Activated naive CD8-positive, alpha-beta T cell treated with anti-CD3 and anti-CD28 coated beads, Interleukin-2, amount 10 ng/mL, durations not matched to agents 7 days and 5 days (primary cell): Measurements from ENCODE around the gene CRK. TPM values are rescaled to one million over a fixed set of nuclear protein-coding genes. Genes with fewer than 3 reads are reported as not detected.

ENCODE experiments used
- ATAC-seq: fragments of 150-1000 bp; cut with Tn5 transposase; one replicate; pipeline ENCODE4 v1.10.0; 2021; ENCODE audit warnings: low read depth, moderate library complexity
- POLR2A ChIA-PET: fragments of 350-600 bp; sonication (Branson Sonifier 250); formaldehyde crosslinking; loops from one replicate; lab custom pipeline; 2021; ENCODE audit warnings: antibody characterized with exemption; lab: Charles Lee
- DNase-seq: peaks from one replicate; pipeline ENCODE4 v3.0.0; 2021
- H3K27ac Mint-ChIP-seq: one replicate; pipeline ENCODE4 v1.8.0; 2022; ENCODE audit warnings: mild to moderate bottlenecking, mixed read lengths
- H3K27me3 Mint-ChIP-seq: one replicate; pipeline ENCODE4 v1.8.0; 2022; ENCODE audit warnings: mild to moderate bottlenecking, moderate library complexity, mixed read lengths
- H3K36me3 Mint-ChIP-seq: one replicate; pipeline ENCODE4 v1.8.0; 2021; ENCODE audit warnings: mild to moderate bottlenecking, mixed read lengths
- H3K4me1 Mint-ChIP-seq: one replicate; pipeline ENCODE4 v1.8.0; 2021; ENCODE audit warnings: mixed read lengths
- H3K4me3 Mint-ChIP-seq: one replicate; pipeline ENCODE4 v1.8.0; 2022; ENCODE audit warnings: mild to moderate bottlenecking, moderate library complexity, mixed read lengths
- H3K9me3 Mint-ChIP-seq: one replicate; pipeline ENCODE4 v1.8.0; 2021; ENCODE audit warnings: mixed read lengths
- total RNA-seq, 2 experiments: library from RNA; stranded (reverse); gene quantifications; one replicate each; pipeline ENCODE4 v1.2.3, GENCODE V29; 2021

CRK gene
- total RNA-seq, 2 experiments from 2014 or later = 19.5 to 21.9 TPM

- ATAC-seq (no peak), DNase-seq (no peak)
- POLR2A ChIA-PET = interaction anchor here (0.9 to 1.5 kb wide), 3 partner anchors 23 to 68 kb away, joined by 3 to 8 read pairs (median 5); partner anchors contain the start of gene INPP5K
- H3K36me3 Mint-ChIP-seq = peaks cover 4% of the 10 kb centered on the region
- peaks cover 9% of the 10 kb centered on the region for H3K4me1 Mint-ChIP-seq
- peaks cover 7% of the 10 kb centered on the region for H3K27me3 Mint-ChIP-seq
- H3K4me3 Mint-ChIP-seq = peak within 1 kb of the TSS; percentile 89
- peak within 1 kb of the TSS; percentile 86 for H3K27ac Mint-ChIP-seq
- H3K9me3 Mint-ChIP-seq = no peaks in the 10 kb centered on the region
These were observed 36.5 kb upstream of the CRK start, which contains the start of gene MYO1C for GRCh38 chr17:1492249-1493206. TSS of gene MYO1C (minus strand) at chr17:1492686. CDS start at chr17:1492487, 199 bp downstream.

- Mint-ChIP-seq H3K27ac (peak overlapping the region; percentile 86), H3K4me1 (peaks cover 14% of the 10 kb centered on the region), H3K36me3 (peaks cover 3% of the 10 kb centered on the region), H3K9me3 (no peaks in the 10 kb centered on the region), H3K27me3 (peaks cover 7% of the 10 kb centered on the region), H3K4me3 (peak overlapping the region; percentile 89)
- peak; percentile 77 for DNase-seq
- ATAC-seq = peak; percentile 62
- POLR2A ChIA-PET = interaction anchor here (0.9 to 1.5 kb wide), 3 partner anchors 24 to 94 kb away, joined by 5 to 8 read pairs (median 5); partner anchors contain the start of gene INPP5K
These were observed 35.6 kb upstream of the CRK start for GRCh38 chr17:1491443-1492248.

- Mint-ChIP-seq H3K27ac (peak overlapping the region; percentile 66), H3K4me1 (peaks cover 14% of the 10 kb centered on the region), H3K36me3 (peaks cover 3% of the 10 kb centered on the region), H3K9me3 (no peaks in the 10 kb centered on the region), H3K27me3 (peaks cover 7% of the 10 kb centered on the region), H3K4me3 (peak overlapping the region; percentile 87)
- DNase-seq (peak; percentile 80), ATAC-seq (peak; percentile 78)
- POLR2A ChIA-PET = interaction anchor here (1.3 to 1.4 kb wide), 2 partner anchors 26 to 93 kb away, joined by 4 to 5 read pairs; partner anchors contain the start of gene INPP5K
These were observed 34.8 kb upstream of the CRK start for GRCh38 chr17:1490643-1491442.

- ATAC-seq (no peak), DNase-seq (no peak)
- Mint-ChIP-seq H3K36me3 (peaks cover 3% of the 10 kb centered on the region), H3K4me1 (peaks cover 17% of the 10 kb centered on the region), H3K27ac (no peak overlapping the region), H3K4me3 (peak overlapping the region; percentile 29), H3K9me3 (no peaks in the 10 kb centered on the region), H3K27me3 (peaks cover 7% of the 10 kb centered on the region)
- POLR2A ChIA-PET = interaction anchor here (0.8 to 1.5 kb wide), 4 partner anchors 26 to 269 kb away, joined by 3 to 10 read pairs (median 5); partner anchors contain the start of genes INPP5K and YWHAE
These were observed 32.8 kb upstream of the CRK start for GRCh38 chr17:1488826-1489270.

- Mint-ChIP-seq H3K27me3 (peaks cover 7% of the 10 kb centered on the region), H3K4me3 (peak overlapping the region; percentile 84), H3K27ac (peak overlapping the region; percentile 51), H3K9me3 (no peaks in the 10 kb centered on the region), H3K36me3 (peaks cover 3% of the 10 kb centered on the region), H3K4me1 (peaks cover 17% of the 10 kb centered on the region)
- ATAC-seq (peak; percentile 11), DNase-seq (peak; percentile 87)
- POLR2A ChIA-PET = interaction anchor here (0.9 to 1.5 kb wide), 6 partner anchors 25 to 91 kb away, joined by 3 to 10 read pairs (median 4); partner anchors contain the start of genes CRK, INPP5K and YWHAE
These were observed 32.1 kb upstream of the CRK start for GRCh38 chr17:1487939-1488825.

- peaks cover 17% of the 10 kb centered on the region for H3K4me1 Mint-ChIP-seq
- H3K36me3 Mint-ChIP-seq = peaks cover 3% of the 10 kb centered on the region
- DNase-seq (peak; percentile 71), ATAC-seq (peak; percentile 4)
- H3K27me3 Mint-ChIP-seq = peaks cover 7% of the 10 kb centered on the region
- peak overlapping the region; percentile 84 for H3K27ac Mint-ChIP-seq
- POLR2A ChIA-PET = interaction anchor here (0.9 to 1.5 kb wide), 7 partner anchors 9 to 90 kb away, joined by 3 to 10 read pairs (median 4); partner anchors contain the start of genes CRK and INPP5K
- H3K4me3 Mint-ChIP-seq = peak overlapping the region; percentile 84
- H3K9me3 Mint-ChIP-seq = no peaks in the 10 kb centered on the region
These were observed 31.0 kb upstream of the CRK start for GRCh38 chr17:1486802-1487695.

GRCh38 chr17:1485423-1486376 is 29.7 kb upstream of the CRK start:
- ATAC-seq = peak; percentile 50
- peak overlapping the region; percentile 84 for H3K27ac Mint-ChIP-seq
- H3K36me3 Mint-ChIP-seq = peaks cover 3% of the 10 kb centered on the region
- H3K9me3 Mint-ChIP-seq = no peaks in the 10 kb centered on the region
- H3K4me3 Mint-ChIP-seq = peak overlapping the region; percentile 84
- DNase-seq = peak; percentile 75
- POLR2A ChIA-PET = interaction anchor here (1.0 to 1.8 kb wide), 3 partner anchors 23 to 30 kb away, joined by 3 to 6 read pairs (median 4); partner anchors contain the start of genes CRK and INPP5K
- H3K4me1 Mint-ChIP-seq = peaks cover 13% of the 10 kb centered on the region
- peaks cover 5% of the 10 kb centered on the region for H3K27me3 Mint-ChIP-seq

- POLR2A ChIA-PET = interaction anchor here (1.0 to 1.8 kb wide), 3 partner anchors 29 to 85 kb away, joined by 3 to 6 read pairs (median 3); partner anchors contain the start of genes CRK, INPP5K and YWHAE
- Mint-ChIP-seq H3K4me3 (peak overlapping the region; percentile 77), H3K9me3 (no peaks in the 10 kb centered on the region), H3K27ac (peak overlapping the region; percentile 71), H3K4me1 (peaks cover 9% of the 10 kb centered on the region), H3K36me3 (peaks cover 1% of the 10 kb centered on the region), H3K27me3 (peaks cover 5% of the 10 kb centered on the region)
- peak; percentile 61 for DNase-seq
- ATAC-seq = peak; percentile 42
These were observed 28.8 kb upstream of the CRK start for GRCh38 chr17:1484676-1485422.

- no peak for DNase-seq
- no peak for ATAC-seq
- Mint-ChIP-seq H3K27ac (no peak overlapping the region), H3K9me3 (no peaks in the 10 kb centered on the region), H3K36me3 (peaks cover 1% of the 10 kb centered on the region), H3K27me3 (peaks cover 6% of the 10 kb centered on the region), H3K4me1 (peaks cover 9% of the 10 kb centered on the region), H3K4me3 (peak overlapping the region; percentile 25)
- POLR2A ChIA-PET = interaction anchor here (0.7 to 1.8 kb wide), 3 partner anchors 23 to 84 kb away, joined by 3 to 6 read pairs (median 3); partner anchors contain the start of genes INPP5K and YWHAE
These were observed 28.1 kb upstream of the CRK start for GRCh38 chr17:1484060-1484535.
